Neuronal stem cell (in vitro differentiated cells): ENCODE results near the gene OLFML2A.

Experiments used
- DNase-seq: peaks from one replicate; pipeline ENCODE4 v3.0.0-alpha.2; 2013; ENCODE audit warnings: low spot score
- H2AFZ ChIP-seq: one replicate; pipeline ENCODE4 v1.6.1; 2013; ENCODE audit warnings: mild to moderate bottlenecking, low read length, inconsistent platforms
- H2AK5ac ChIP-seq: 2 replicates; pipeline ENCODE4 v1.6.1; 2013; ENCODE audit warnings: low read depth, mild to moderate bottlenecking, inconsistent platforms, low read length, moderate library complexity, mixed read lengths
- H2BK120ac ChIP-seq: 2 replicates; pipeline ENCODE4 v1.6.1; 2013; ENCODE audit warnings: low read depth, mild to moderate bottlenecking, inconsistent platforms, low read length, moderate library complexity, mixed read lengths
- H2BK12ac ChIP-seq: one replicate; pipeline ENCODE4 v1.6.1; 2013; ENCODE audit warnings: low read length, inconsistent platforms
- H2BK15ac ChIP-seq: 2 replicates; pipeline ENCODE4 v1.6.1; 2013; ENCODE audit warnings: mild to moderate bottlenecking, low read length, inconsistent platforms, mixed read lengths
- H2BK5ac ChIP-seq: one replicate; pipeline ENCODE4 v1.6.1; 2013; ENCODE audit warnings: inconsistent platforms, mild to moderate bottlenecking, low read length, moderate library complexity
- H3K14ac ChIP-seq: one replicate; pipeline ENCODE4 v1.6.1; 2013; ENCODE audit warnings: low read length, inconsistent platforms
- H3K18ac ChIP-seq: 2 replicates; pipeline ENCODE4 v1.6.1; 2013; ENCODE audit warnings: low read length, inconsistent platforms
- H3K23ac ChIP-seq: 2 replicates; pipeline ENCODE4 v1.6.1; 2013; ENCODE audit warnings: low read depth, mild to moderate bottlenecking, mixed read lengths, low read length, inconsistent platforms; ENCODE audit not compliant: poor library complexity
- H3K27ac ChIP-seq: replicated peaks from 3 replicates; pipeline ENCODE4 v1.5.1; 2013; ENCODE audit warnings: low read length, inconsistent platforms
- H3K27me3 ChIP-seq, 3 experiments: 2 replicates each; pipeline ENCODE4 v1.6.1; 2013; ENCODE audit warnings: low read length in 3 of 3, mild to moderate bottlenecking in 2 of 3, inconsistent platforms in 1 of 3, low read depth in 1 of 3, mixed read lengths in 1 of 3, moderate library complexity in 1 of 3; ENCODE audit not compliant: control insufficient read depth in 3 of 3, insufficient read depth in 3 of 3
- H3K36me3 ChIP-seq, 2 donors: replicated peaks in 1 of 2; 2 replicates each; pipeline ENCODE4 v1.6.1; 2013; ENCODE audit warnings: low read length in 2 of 2; ENCODE audit not compliant: control insufficient read depth in 2 of 2, insufficient read depth in 2 of 2
- H3K4ac ChIP-seq: 2 replicates; pipeline ENCODE4 v1.6.1; 2013; ENCODE audit warnings: inconsistent platforms, mild to moderate bottlenecking, low read length, moderate library complexity
- H3K4me1 ChIP-seq, 2 donors: 1 replicate in 1 of 2; 2 replicates in 1 of 2; pipeline ENCODE4 v1.6.1; 2013; ENCODE audit warnings: low read length in 2 of 2, low read depth in 1 of 2; ENCODE audit not compliant: control insufficient read depth in 2 of 2, insufficient read depth in 1 of 2
- H3K4me2 ChIP-seq: one replicate; pipeline ENCODE4 v1.6.1; 2013; ENCODE audit warnings: mild to moderate bottlenecking, low read length, inconsistent platforms; ENCODE audit not compliant: insufficient read depth, poor library complexity, severe bottlenecking
- H3K4me3 ChIP-seq, 2 donors: 2 replicates each; pipeline ENCODE4 v1.5.1; 2013; ENCODE audit warnings: low read length in 2 of 2, mild to moderate bottlenecking in 2 of 2, inconsistent platforms in 1 of 2, moderate library complexity in 1 of 2
- H3K79me1 ChIP-seq: one replicate; pipeline ENCODE4 v1.6.1; 2013; ENCODE audit warnings: low read depth, mild to moderate bottlenecking, inconsistent platforms, low read length, moderate library complexity
- H3K9ac ChIP-seq: one replicate; pipeline ENCODE4 v1.6.1; 2013; ENCODE audit warnings: mild to moderate bottlenecking, low read depth, low read length, inconsistent platforms; ENCODE audit not compliant: poor library complexity
- H3K9me3 ChIP-seq, 2 donors: replicated peaks in 1 of 2; 2 replicates each; pipeline versions ENCODE3 to v1.6.1; 2013; ENCODE audit warnings: low read length in 2 of 2, mild to moderate bottlenecking in 2 of 2, inconsistent platforms in 1 of 2, low read depth in 1 of 2, mixed read lengths in 1 of 2, moderate library complexity in 1 of 2; ENCODE audit not compliant: control insufficient read depth in 2 of 2, insufficient read depth in 1 of 2
- H4K8ac ChIP-seq: one replicate; pipeline ENCODE4 v1.6.1; 2013; ENCODE audit warnings: low read depth, mild to moderate bottlenecking, inconsistent platforms, low read length, moderate library complexity
- H4K91ac ChIP-seq: one replicate; pipeline ENCODE4 v1.6.1; 2013; ENCODE audit warnings: low read length, low read depth, mild to moderate bottlenecking, inconsistent platforms; ENCODE audit not compliant: poor library complexity
- WGBS, 2 donors: extraction: QIAGEN DNeasy Blood & Tissue Kit; methylation state at CpG; one replicate each; pipeline ENCODE4 v1.1.7; 2013; ENCODE audit warnings: missing lambda C conversion rate in 2 of 2, mixed read lengths in 1 of 2; ENCODE audit not compliant: insufficient read length in 2 of 2, insufficient replicate concordance in 1 of 2; ENCODE audit errors: extremely low coverage in 2 of 2; 5-methylcytosine and 5-hydroxymethylcytosine counted together

OLFML2A gene

DNA sequence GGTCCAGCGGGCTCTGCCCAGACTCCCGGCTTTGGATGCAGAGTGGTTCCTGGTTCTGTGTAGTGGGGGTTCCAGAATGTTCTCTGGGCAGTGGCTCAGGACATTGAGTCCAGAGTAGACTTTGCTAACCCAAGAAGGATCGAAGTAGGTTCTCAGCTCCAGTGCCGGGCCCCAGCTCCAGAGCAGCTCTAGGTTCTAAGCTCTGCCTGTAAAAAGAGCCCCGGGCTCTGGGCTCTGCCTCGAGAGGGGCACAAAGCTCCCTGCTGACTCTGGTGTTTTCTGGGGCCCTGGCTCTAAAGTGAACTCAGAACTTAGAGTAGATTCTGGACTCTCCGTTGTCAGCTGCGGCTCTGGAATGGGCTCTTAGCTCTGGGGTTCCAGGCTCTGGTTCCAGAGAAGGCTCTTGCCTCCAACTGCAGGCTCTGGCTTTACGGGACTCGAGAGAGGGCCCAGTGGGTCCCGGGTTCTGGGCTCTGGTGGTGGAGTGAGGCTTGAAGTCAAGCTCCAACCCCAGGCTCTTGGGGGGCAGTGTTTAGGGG lies 76.7 kb downstream of the OLFML2A start:
- no peak overlapping the region for H3K27ac ChIP-seq
- peak overlapping the region; percentile 50 for H2BK15ac ChIP-seq
- H3K4me3 ChIP-seq = peak overlapping the region in 1 of 2 donors; percentile 48
- H3K27me3 ChIP-seq = peaks cover 0 to 3% (median 0%) of the 10 kb centered on the region in 3 experiments
- peaks cover 20 to 25% of the 10 kb centered on the region in 2 donors for H3K36me3 ChIP-seq
- H2BK12ac ChIP-seq = no peak overlapping the region
- H2AFZ ChIP-seq = peak overlapping the region; percentile 96
- H3K18ac ChIP-seq = peak overlapping the region; percentile 63
- peaks cover 4 to 12% of the 10 kb centered on the region in 2 donors for H3K4me1 ChIP-seq
- peak overlapping the region; percentile 11 for H2BK5ac ChIP-seq
- H4K8ac ChIP-seq = no peak overlapping the region
- no peak overlapping the region for H3K4ac ChIP-seq
- DNase-seq = no peak
- no peaks in the 10 kb centered on the region for H3K9me3 ChIP-seq
- no peak overlapping the region for H2BK120ac ChIP-seq
- H4K91ac ChIP-seq = no peak overlapping the region
- H3K14ac ChIP-seq = no peak overlapping the region
- peak overlapping the region; percentile 66 for H3K4me2 ChIP-seq
- H3K23ac ChIP-seq = peak overlapping the region; percentile 22
- H2AK5ac ChIP-seq = peak overlapping the region; percentile 54
- no peaks in the 10 kb centered on the region for H3K79me1 ChIP-seq
- no peak overlapping the region for H3K9ac ChIP-seq
- no CpG with 5 or more reads among the region's 11 CpGs for WGBS, 2 donors

DNA sequence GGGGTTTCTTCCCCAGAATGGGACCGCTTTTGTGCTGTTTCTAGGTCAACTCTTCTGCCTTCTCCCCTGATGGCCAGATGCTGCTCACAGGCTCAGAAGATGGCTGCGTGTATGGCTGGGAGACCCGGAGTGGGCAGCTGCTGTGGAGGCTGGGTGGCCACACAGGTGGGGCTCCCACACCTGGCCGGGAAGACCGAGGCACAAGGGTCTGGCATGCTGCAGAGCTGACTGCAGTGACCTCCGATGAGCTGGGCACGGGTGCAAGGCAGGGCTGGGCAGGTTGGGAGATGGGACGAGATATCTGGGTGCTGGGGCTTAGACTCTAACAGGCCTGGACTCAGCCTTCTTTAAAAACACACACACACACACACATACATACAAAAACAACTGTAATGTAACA lies 77.2 kb downstream of the OLFML2A start:
- Histone ChIP-seq H2AK5ac (peak overlapping the region; percentile 41), H3K23ac (no peak overlapping the region), H2BK15ac (peak overlapping the region; percentile 50), H3K9me3 (no peaks in the 10 kb centered on the region), H4K91ac (no peak overlapping the region), H3K4me2 (no peak overlapping the region), H2AFZ (peak overlapping the region; percentile 96), H3K79me1 (no peaks in the 10 kb centered on the region), H2BK120ac (no peak overlapping the region), H3K27me3 (peaks cover 0 to 3% (median 0%) of the 10 kb centered on the region in 3 experiments), H4K8ac (no peak overlapping the region), H3K4me1 (peaks cover 4 to 12% of the 10 kb centered on the region in 2 donors), H3K9ac (no peak overlapping the region), H2BK12ac (no peak overlapping the region), H2BK5ac (peak overlapping the region; percentile 11), H3K36me3 (peaks cover 25 to 30% of the 10 kb centered on the region in 2 donors), H3K18ac (no peak overlapping the region), H3K4me3 (no peak overlapping the region), H3K27ac (no peak overlapping the region), H3K14ac (no peak overlapping the region), H3K4ac (no peak overlapping the region)
- WGBS, 2 donors = no CpG with 5 or more reads among the region's 8 CpGs
- no peak for DNase-seq

DNA sequence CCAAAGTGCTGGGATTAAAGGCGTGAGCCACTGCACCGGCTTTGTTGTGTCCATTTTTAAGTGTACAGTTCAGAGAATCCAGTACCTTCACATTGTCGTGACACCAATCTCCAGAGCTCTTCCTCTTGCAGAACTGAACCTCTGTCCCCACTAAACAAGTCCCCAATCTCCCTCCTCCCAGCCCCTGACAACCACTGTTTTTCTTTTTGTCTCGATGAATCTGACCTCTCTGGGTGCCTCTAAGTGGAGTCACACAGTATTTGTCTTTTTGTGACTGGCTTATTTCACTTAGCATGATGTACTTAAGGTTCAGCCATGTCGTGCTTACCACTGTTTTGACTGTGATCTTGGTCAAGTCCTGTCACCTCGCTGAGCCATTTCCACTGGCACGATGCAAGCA lies 77.9 kb downstream of the OLFML2A start:
- no CpG with 5 or more reads among the region's 7 CpGs for WGBS, 2 donors

DNA sequence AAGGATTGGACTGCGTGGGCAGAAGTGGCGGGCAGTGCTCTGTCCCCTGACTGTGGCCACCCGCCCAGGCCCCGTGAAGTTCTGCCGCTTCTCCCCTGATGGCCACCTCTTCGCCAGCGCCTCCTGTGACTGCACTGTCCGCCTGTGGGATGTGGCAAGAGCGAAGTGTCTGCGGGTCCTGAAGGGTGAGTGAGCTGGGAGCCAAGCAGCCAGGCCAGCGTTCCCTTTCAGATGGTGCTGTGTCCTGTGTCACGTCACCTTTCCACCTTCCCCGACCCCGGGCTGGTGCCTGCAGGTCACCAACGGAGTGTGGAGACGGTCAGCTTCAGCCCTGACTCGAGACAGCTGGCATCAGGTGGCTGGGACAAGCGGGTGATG lies 78.6 kb downstream of the OLFML2A start:
- H4K91ac ChIP-seq = no peak overlapping the region
- H3K27ac ChIP-seq = no peak overlapping the region
- no peak overlapping the region for H3K14ac ChIP-seq
- peak overlapping the region; percentile 32 for H2AK5ac ChIP-seq
- H3K9ac ChIP-seq = peak overlapping the region; percentile 72
- H3K27me3 ChIP-seq = peaks cover 0 to 3% (median 0%) of the 10 kb centered on the region in 3 experiments
- no CpG with 5 or more reads among the region's 18 CpGs for WGBS, 2 donors
- peaks cover 8 to 13% of the 10 kb centered on the region in 2 donors for H3K4me1 ChIP-seq
- peak overlapping the region; percentile 45 for H2BK5ac ChIP-seq
- no peaks in the 10 kb centered on the region for H3K9me3 ChIP-seq
- DNase-seq = no peak
- peaks cover 39 to 44% of the 10 kb centered on the region in 2 donors for H3K36me3 ChIP-seq
- H3K4me2 ChIP-seq = no peak overlapping the region
- H2AFZ ChIP-seq = no peak overlapping the region
- H3K18ac ChIP-seq = no peak overlapping the region
- H3K4ac ChIP-seq = no peak overlapping the region
- H2BK120ac ChIP-seq = no peak overlapping the region
- H3K23ac ChIP-seq = peak overlapping the region; percentile 47
- H2BK15ac ChIP-seq = no peak overlapping the region
- H3K79me1 ChIP-seq = peaks cover 3% of the 10 kb centered on the region
- H3K4me3 ChIP-seq = no peak overlapping the region
- H2BK12ac ChIP-seq = no peak overlapping the region
- H4K8ac ChIP-seq = peak overlapping the region; percentile 90

More for the DNA sequence above, 77.9 kb downstream of the OLFML2A start:
- H3K79me1 ChIP-seq = no peaks in the 10 kb centered on the region
- no peak for DNase-seq
- no peak overlapping the region for H3K4me2 ChIP-seq
- no peak overlapping the region for H2BK120ac ChIP-seq
- no peaks in the 10 kb centered on the region for H3K9me3 ChIP-seq
- no peak overlapping the region for H2AK5ac ChIP-seq
- no peak overlapping the region for H3K18ac ChIP-seq
- peaks cover 0 to 3% (median 0%) of the 10 kb centered on the region in 3 experiments for H3K27me3 ChIP-seq
- no peak overlapping the region for H3K27ac ChIP-seq
- no peak overlapping the region for H3K4me3 ChIP-seq
- H4K91ac ChIP-seq = no peak overlapping the region
- H2BK12ac ChIP-seq = no peak overlapping the region
- H2BK15ac ChIP-seq = no peak overlapping the region
- H3K9ac ChIP-seq = no peak overlapping the region
- H3K14ac ChIP-seq = no peak overlapping the region
- H3K4me1 ChIP-seq = peaks cover 4 to 11% of the 10 kb centered on the region in 2 donors
- H3K36me3 ChIP-seq = peaks cover 32 to 36% of the 10 kb centered on the region in 2 donors
- H2AFZ ChIP-seq = no peak overlapping the region
- H2BK5ac ChIP-seq = no peak overlapping the region
- H3K4ac ChIP-seq = no peak overlapping the region
- H3K23ac ChIP-seq = no peak overlapping the region
- no peak overlapping the region for H4K8ac ChIP-seq
